GM21526 (cell line): Measurements from ENCODE around the gene CDK17.
"Not testable (repeated sequence)": the region's sequence is repeated elsewhere in the genome, so short reads cannot be mapped to it uniquely, and the experiment has no call there.

Experiments
- ATAC-seq: cut with Tn5 transposase; IDR thresholded peaks from one replicate; pipeline ENCODE4 v1.9.1; 2021; ENCODE audit warnings: moderate library complexity; ENCODE audit not compliant: unreplicated experiment, low FRiP score

The CDK17 gene

DNA sequence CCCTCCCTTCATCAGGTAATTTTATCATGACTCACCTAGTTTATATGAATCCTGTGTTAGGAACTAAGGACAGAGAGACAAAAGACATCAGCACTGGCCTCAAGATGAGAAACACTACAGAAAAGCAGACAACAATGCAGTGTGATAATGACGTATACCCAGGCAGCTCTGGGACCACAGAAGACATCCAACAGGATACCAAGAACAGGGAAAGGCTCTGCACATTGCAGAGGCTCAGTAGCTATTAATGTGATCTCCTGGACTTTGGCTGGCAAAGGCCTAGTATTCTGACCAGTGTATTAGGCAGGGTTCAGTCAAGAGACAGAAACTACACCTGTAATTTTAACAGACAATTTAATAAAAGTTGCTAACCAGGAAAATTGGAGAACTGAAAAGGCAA, 39.7 kb downstream of the CDK17 start:
- ATAC-seq: no peak

DNA sequence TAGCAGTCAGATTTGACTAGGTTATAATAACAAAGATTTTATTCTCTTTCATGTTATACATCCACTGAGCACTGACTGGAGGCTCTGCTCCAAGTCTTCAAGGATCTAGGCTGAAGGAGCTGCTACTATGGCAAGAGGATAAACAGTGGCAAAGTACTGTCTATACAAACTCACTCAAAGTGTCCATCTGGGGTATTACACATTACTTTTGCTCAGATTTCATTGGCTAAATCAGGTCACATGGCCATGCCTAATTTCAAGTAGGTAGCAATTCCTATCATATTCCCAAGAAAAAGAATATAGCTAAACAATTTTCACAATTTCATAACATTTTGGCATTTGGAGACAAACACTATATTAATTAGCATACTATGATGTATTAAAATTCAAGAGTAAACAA, 40.9 kb downstream of the CDK17 start:
- ATAC-seq: no peak

DNA sequence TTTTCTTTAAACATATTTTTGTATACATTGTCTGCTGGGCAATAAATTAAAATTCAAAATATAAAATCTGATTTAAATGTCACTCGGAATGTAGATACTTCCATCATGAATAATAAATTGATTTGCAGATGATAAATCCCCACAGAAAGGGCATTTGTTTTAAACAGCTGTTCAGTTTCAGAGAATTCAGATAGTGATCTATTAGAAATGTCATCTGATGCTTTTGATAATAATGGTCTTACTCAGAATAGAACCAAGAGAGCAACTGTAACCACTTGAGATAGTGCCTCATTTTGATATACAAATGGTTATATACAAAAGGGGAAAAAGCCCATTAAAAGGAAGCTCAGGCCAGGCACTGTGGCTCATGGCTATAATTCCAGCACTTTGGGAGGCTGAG, 43.4 kb downstream of the CDK17 start:
- no peak for ATAC-seq

DNA sequence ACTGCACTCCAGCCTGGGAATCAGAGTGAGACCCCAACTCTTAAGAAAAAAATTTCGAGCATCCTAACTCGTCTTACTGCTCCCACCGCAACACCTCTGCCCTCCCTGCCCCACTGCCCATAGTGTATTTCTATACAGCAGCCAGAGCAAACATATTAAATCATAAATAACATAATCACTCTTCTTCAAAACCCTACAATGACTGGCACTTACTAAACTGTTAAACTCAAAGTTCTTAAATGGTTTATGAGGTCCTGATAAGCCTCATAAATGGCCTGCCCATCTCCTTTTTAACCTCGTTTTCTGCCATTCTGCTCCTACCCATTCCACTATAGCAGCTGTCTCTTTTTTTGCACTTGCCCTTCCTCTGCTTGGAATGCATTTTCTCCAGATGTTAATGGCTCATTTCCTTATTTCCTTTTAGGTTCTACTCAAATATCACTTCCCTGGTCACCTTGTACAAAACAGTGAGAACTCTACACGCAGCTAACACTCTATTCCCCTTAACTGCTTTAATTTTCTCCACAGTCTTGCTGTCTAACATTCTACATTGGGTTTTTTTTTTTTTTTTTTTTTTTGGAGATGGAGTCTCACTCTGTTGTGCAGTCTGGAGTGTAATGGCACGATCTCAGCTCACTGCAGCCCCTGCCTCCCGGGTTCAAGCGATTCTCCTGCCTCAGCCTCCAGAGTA, 45.2 kb downstream of the CDK17 start:
- ATAC-seq: no peak

DNA sequence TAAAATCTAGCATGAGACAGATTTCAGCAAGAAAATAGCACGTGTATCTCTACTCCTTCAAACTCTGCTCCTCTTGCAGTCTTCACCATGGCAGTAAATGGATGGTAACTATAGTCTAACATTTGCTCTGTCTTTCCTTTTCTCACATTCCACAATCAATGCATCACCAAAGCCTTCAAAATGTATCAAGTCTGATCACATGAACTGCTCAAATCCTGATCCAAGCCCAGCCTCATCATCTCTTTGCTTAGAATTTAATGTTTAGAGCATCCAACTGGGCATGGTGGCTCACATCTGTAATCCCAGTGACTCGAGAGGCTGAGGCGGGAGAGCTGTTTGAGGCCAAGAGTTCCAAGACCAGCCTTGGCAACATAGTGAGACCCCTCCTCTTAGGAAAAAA, 45.9 kb downstream of the CDK17 start:
- ATAC-seq: no peak

DNA sequence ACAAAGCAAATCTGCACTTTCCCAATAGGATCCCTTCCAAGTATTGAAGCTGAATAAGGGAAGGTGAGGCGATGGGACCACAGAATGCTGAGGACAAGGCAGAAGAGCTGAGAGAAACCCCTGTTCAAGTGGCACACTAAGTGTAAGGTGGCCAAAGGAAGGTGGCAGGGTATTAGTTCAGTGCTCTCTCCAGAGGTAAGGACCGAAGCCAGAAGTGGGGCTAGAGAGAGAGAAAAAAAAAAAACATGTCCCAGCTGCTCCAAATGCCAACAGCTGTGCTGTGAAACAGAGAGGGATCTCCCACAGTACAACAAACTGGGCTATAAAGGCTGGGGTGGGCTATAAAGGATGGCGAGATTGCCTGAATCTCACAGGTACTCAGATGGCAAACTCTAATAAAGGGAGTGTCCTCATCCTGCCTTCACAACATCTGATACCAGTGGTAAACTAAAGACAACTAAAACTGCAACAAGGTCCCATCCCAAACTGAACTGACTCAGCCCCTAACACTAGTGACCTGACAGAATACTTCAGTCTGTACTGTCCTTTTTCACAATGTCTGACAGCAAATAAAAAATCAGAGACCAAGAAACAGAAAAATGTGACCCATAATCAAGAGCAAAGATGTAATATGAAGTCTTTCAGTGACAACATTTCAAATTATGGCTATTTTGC, 47.9 kb downstream of the CDK17 start:
- ATAC-seq: no peak

DNA sequence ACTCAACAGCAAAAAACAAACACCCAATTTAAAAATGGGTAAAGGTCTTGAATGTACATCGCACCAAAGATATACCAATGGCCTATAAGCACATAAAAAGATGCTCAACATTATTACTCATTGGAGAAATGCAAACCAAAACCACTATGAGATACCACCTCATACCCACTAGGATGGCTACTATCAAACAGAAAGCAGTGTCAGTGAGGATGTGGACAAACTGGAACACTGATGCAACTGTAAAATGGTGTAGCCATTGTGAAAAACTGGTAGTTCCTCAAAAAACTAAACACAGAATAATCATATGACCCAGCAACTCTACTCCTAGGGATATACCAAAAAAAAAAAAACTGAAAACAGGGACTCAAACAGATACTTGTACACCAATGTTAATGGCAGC, 49.3 kb downstream of the CDK17 start:
- ATAC-seq: no peak

DNA sequence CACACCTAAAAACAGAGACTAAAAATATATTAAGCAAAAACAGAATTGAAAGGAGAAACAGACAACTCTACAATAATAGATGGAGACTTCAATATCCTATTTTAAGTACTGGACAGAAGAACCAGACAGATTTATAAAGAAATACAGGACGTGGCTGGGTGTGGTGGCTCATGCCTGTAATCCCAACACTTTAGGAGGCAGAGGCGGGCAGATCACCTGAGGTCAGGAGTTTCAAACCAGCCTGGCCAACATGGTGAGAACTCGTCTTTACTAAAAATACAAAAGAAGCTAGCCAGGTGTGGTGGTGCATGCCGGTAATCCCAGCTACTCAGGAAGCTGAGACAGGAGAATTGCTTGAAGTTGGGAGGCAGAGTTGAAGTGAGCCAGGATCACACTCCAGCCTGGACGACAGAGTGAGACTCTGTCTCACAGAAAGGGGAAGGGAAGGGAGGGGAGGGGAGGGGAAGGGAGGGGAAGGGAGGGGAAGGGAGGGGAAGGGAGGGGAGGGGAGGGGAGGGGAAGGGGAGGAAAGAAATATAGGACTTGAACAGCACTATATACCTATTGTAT, 53.0 kb downstream of the CDK17 start:
- no peak for ATAC-seq

DNA sequence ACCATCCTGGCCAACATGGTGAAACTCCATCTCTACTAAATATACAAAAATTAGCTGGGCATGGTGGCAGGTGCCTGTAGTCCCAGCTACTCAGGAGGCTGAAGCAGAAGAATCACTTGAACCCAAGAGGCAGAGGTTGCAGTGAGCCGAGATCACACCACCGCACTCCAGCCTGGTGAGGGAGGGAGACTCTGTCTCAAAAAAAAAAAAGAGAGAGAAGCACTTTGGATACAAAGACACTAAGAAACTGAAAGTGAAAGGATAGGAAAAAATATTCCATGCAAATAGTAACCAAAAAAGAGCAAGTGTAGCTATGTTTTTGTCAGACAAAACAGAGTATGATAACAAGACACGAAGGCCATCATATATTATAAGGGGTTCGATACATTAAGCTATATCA, 53.5 kb downstream of the CDK17 start:
- not testable (repeated sequence) for ATAC-seq

DNA sequence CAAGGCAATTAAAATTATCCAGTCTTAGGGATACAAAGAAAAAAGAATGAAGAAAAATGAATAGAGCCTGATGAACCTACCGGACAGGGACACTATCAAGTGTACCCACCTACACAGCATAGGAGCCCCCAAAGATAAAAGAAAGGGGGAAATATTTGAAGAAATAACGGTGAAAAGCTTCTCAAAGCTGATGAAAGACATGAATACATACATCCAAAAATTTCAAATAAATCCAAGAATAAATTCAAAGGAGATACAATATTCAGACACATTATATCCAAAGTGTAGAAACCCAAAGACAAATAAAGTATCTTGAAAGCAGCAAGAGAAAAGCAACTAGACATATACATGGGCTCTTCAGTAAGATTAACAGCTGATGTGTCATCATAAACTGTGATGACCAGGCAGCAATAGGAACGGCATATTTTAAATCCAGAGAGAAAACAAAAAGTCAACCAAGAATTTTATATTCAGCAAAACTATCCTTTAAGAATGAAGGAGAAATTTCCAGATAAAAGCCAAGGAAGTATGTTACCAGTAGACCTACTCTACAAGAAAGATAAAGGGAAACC, 56.0 kb downstream of the CDK17 start:
- ATAC-seq: no peak

DNA sequence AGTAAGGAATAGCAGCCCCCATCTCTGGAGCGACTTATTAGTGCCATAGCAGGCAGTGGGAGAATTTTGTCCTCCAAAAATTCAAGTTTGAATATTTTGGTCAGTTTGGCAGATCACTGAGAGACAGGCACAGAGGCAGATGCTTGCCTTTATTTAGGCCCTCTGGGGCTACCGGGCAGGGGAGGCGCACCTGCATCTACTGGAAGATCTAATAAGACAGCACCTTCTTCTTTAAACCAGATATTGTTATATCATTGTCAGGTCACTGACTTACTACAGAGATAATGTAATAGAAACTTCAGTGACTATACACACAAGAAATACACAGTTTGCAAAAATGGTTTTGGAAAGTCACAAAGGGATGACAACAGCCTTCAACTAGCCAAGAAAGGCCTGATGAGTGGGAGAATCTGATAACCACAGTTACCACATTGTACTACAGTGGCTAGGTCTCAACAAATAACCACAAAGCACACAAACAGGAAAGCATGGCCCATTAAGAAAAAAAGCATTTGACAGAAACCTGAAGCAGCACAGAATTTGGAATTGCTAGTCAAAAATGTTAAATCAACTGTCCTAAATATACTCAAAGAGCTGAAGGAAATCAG, 56.8 kb downstream of the CDK17 start:
- ATAC-seq: peak; percentile 67

DNA sequence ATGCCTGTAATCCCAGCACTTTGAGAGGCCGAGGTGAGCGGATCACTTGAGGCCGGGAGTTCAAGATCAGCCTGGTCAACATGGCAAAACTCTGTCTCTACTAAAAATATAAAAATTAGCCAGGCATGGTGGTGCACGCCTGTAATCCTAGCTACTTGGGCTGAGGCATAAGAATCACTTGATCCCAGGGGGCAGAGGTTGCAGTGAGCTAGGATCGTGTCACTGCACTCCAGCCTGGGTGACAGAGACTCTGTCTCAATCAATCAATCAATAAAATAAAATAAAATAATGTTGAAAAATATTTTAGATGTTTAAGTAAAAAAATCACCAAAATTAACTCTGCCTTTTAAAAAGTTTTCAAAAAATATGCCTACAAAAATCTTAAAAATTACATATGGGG, 60.6 kb downstream of the CDK17 start:
- not testable (repeated sequence) for ATAC-seq

DNA sequence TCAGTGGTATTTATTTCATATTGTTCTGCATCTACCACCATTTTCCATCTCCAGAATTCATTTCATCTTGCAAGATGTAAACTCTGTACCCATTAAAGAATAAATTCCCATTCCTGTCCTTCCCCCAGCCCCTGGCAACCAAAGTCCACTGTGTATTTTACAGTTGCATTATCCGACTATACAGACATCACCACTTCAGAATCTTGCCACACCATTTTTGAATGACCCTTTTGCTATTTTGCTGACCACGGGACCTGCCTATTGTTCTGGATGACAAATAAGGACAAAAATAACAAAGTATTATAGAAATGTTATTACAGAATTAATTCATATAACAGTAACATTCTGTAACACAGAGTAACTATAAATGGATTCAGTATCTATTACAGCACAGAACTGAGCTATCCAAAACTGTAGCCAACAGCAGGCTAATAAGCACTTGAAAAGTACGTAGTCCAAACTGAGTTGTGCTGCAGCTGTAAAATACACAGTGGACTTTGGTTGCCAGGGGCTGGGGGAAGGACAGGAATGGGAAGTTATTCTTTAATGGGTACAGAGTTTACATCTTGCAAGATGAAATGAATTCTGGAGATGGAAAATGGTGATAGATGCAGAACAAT, 61.3 kb downstream of the CDK17 start:
- no peak for ATAC-seq

DNA sequence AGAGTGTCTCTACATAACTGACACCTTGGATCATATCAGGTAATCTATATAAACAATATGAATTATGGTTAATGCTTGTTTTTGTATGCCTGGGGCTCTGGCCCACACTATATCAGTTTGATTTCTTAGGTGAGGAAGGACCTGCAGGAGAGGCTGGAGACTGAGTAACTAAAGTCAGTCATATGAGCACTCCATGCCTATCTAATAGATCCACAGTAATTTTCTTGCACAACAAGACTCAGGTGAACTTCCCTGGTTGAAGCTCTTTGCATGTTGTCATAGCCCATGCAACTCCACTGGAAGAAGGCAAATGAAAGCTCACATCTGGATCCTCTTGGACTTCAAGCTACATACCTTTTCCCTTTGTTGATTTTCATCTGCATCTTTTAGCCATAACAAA, 62.3 kb downstream of the CDK17 start:
- no peak for ATAC-seq

DNA sequence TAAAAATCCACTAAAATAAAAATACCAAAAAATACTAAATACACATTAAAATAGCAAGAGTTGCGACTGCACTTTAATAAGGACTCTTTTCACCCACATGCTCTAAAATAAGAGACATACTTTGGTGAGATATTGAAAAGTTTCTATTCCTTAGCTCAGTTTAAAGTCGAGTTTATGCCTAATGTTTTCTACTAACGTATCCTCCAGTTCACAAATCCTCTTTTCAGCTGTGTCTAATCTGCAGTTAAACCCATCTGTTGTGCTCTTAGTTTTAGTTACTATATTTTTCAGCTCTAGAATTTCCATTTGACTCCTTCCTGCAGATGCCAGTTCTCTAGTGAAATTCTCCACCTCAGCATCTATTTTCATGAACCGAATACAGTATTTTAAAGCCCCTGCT, 63.8 kb downstream of the CDK17 start:
- ATAC-seq: no peak

DNA sequence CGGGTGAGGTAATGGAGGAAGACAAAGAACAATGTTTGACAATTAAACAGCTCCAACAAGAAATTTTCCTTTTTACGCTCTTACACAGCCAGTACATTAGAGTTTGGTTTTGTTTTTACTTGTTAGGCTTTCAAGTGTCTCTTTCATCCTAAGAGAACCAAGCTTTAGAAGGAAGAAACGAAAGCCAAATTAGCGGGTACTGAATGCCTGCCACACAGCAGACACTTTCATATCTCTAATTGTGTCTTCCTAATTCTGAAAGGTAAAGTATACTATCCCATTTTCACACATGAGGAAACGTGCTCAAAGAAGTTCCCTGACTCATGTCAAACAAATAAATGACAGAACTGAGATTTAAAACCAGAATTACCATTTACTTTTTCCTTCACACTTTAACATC, 65.0 kb downstream of the CDK17 start:
- ATAC-seq: peak; percentile 68

DNA sequence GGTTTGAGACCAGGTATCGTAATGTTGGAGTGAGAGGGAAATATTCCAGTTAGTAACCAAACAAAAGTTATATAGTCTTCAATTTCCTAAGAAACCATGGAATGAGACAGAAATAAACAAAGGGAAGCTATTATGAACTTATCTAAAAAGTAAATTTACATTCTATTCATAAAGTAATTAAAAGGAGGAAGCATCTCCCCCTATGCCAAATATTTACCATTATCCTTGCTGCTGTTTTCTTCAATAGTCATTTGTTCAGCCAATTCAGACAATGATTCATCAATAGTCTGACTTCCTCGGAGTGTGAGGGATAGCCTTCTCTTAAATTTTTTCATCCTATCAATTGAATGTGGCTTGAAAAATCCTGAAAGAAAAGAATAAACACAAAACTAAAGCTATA, 65.7 kb downstream of the CDK17 start:
- ATAC-seq: no peak

DNA sequence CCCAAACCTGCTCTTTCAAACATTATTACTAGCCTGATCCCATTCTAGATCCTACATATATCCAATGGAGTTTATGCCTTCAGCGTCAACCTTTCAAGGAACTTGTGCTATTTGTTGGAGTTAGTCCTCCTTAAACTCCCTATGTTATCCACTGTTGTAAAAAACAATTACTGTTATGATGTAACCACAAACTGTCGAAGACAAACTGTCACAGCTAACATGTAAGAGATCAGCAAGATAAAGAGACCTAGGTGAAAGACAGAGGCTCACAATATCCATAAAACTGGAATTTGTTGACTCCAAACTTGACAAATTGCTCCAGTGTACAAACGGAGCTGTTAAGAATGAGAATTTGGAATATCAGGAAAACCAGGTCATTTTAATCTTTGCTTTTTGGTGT, 70.7 kb downstream of the CDK17 start:
- ATAC-seq: no peak

DNA sequence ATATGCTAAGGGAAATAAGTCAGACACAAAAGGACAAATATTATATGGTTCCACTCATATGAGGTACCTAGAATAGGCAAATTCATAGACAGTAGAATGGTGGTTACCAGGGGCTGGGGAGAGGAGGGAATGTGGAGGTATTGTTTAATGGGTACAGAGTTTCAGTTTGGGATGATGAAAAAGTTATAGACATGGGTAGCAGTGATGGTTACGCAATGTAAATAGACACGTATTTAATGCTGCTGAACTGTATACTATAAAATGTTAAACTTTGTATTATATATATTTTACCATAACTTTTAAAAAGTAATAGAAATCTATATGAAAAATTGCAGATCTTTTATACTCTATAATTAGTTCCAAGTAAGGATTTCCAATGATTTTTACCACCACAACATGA, 71.2 kb downstream of the CDK17 start:
- no peak for ATAC-seq

DNA sequence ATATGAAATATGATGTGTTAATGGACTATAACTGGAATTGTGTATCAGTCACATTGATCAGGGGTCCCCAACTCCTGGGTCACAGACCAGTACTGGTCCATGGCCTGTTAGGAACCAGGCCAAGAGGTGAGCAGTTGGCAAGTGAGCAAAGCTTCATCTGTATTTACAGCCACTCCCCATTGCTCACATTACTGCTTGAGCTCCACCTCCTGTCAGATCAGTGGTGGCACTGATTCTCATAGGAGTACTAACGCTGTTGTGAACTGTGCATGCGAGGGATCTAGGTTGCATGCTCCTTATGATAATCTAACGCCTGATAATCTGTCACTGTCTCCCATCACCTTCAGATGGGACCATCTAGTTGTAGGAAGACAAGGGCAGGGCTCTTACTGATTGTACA, 72.3 kb downstream of the CDK17 start:
- peak; percentile 37 for ATAC-seq

DNA sequence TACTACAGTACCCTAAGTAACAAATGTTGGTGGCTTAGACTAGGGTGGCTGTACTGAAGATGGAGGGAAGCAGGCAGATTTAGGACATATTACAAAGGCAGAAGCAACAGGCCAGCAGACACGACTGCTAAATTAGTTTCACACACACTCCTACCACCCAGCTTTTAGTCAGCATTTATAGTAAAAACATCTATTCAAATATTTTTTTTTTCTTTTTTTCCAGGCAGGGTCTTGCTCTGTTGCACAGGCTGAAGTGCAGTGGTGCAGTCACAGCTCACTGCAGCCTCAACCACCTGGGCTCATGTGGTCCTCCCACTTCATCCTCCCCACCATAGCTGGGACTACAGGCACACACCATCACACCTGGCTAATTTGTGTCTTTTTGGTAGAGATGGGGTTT, 72.9 kb downstream of the CDK17 start:
- ATAC-seq: peak; percentile 61
